Psoas muscle (tissue), 8 donors: ENCODE measurements around the gene PTPN22. TPM values are rescaled to one million over a fixed set of nuclear protein-coding genes. Genes with fewer than 3 reads are reported as not detected.

ENCODE experiments used
- ATAC-seq, 4 donors: fragments of 200-7000 bp; cut with Tn5 transposase; one replicate each; pipeline ENCODE4 v1.9.1; 2020; ENCODE audit warnings: moderate library complexity in 3 of 4, mild to moderate bottlenecking in 2 of 4
- DNase-seq, 2 donors: peaks; one replicate each; pipeline ENCODE4 v3.0.0-alpha.2; 2020
- H3K27ac ChIP-seq: fragments of 200-600 bp; one replicate; pipeline ENCODE4 v1.8.0; 2022
- H3K27me3 ChIP-seq, 3 donors: fragments of 200-600 bp in 1 of 3; one replicate each; pipeline versions ENCODE4 v1.6.1 to v1.8.0; 2013 to 2022; ENCODE audit warnings: low read length in 2 of 3, mild to moderate bottlenecking in 2 of 3, moderate library complexity in 1 of 3; ENCODE audit not compliant: insufficient read depth in 3 of 3
- H3K36me3 ChIP-seq, 2 donors: fragments of 200-600 bp in 1 of 2; one replicate each; pipeline versions ENCODE4 v1.6.1 to v1.8.0; 2013 to 2022; ENCODE audit warnings: low read depth in 1 of 2, mild to moderate bottlenecking in 1 of 2, moderate library complexity in 1 of 2; ENCODE audit not compliant: insufficient read depth in 1 of 2
- H3K4me1 ChIP-seq: fragments of 200-600 bp; one replicate; pipeline ENCODE4 v1.8.0; 2022
- H3K4me3 ChIP-seq: fragments of 200-600 bp; one replicate; pipeline ENCODE4 v1.8.0; 2022; ENCODE audit warnings: mild to moderate bottlenecking
- H3K9me3 ChIP-seq: fragments of 200-600 bp; one replicate; pipeline ENCODE4 v1.8.0; 2022
- WGBS, 3 donors: extraction: QIAGEN DNeasy Blood & Tissue Kit; methylation state at CpG; one replicate each; pipeline versions ENCODE4 v1.1.6 to v1.1.7; 2013; 5-methylcytosine and 5-hydroxymethylcytosine counted together
- intact Hi-C, 2 donors: fragments of 100-400 bp; cut with DNase I; formaldehyde crosslinking; loops; one replicate each; pipeline versions ENCODE4 v1.11.0 to v1.14.2; 2022
- polyA plus RNA-seq, 3 donors: library from polyadenylated mRNA; stranded (reverse); fragments of 200-250 nt; gene quantifications; one replicate each; pipeline ENCODE4 v1.2.3, GENCODE V29; 2013
- total RNA-seq, 4 donors: library from RNA; stranded (reverse); fragmentation: NEBNext Ultra II Directional in 2 of 4; extraction: Animal tissue kit (Norgen Biotek cat#: 25700) in 2 of 4; gene quantifications; one replicate each; pipeline versions ENCODE4 v1.2.1 to v1.2.4, GENCODE V29; 2021 to 2023
- TF ChIP-seq, protein P1 (sequence below): fragments of 200-600 bp; IDR thresholded peaks from one replicate; pipeline ENCODE4 v1.8.0; 2022; ENCODE audit warnings: antibody characterized with exemption
- donor health status: healthy with polysubstance abuse.
- donor health status: DM: no; HTN: no; CAD: no; lungs with moderate emphysema.
- donor health status: Bipolar disorder and iron deficiency.
- donor health status: healthy.
- donor health status: DM: yes; HTN: yes; CAD: no.
- donor health status: DM: no; HTN: no; CAD: no.
- donor health status: DM: no; HTN: no; CAD: no.
- donor health status: DM: yes; HTN: yes; CAD: no.

Gene PTPN22
- total and polyA plus RNA-seq, 7 donors = 0.10 to 0.71 (median 0.39) TPM

DNA sequence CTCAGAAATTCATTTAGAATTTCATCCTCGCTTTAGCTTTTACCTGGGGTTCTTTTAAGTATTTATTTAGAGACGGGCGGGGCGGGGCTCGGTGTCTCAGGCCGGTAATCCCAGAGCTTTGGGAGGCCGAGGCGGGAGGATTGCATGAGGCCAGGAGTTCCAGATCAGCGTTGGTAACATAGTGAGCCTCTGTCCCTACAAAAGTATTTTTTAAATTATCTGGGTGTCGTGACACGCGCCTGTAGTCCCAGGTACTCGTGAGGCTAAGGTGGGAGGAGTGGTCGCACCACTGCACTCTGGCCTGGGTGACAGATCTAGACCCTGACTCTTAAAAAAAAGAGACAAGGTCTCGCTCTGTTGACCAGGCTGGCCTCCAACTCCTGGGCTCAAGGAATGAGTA, 58.3 kb downstream of the PTPN22 start:
- intact Hi-C loops = loop anchor here (5.0 kb wide), 2 partner anchors 51 to 56 kb away; partner anchors contain the start of gene PHTF1 (in 1 of the 2)
- peak overlapping the region; percentile 82 for H3K4me3 ChIP-seq

DNA sequence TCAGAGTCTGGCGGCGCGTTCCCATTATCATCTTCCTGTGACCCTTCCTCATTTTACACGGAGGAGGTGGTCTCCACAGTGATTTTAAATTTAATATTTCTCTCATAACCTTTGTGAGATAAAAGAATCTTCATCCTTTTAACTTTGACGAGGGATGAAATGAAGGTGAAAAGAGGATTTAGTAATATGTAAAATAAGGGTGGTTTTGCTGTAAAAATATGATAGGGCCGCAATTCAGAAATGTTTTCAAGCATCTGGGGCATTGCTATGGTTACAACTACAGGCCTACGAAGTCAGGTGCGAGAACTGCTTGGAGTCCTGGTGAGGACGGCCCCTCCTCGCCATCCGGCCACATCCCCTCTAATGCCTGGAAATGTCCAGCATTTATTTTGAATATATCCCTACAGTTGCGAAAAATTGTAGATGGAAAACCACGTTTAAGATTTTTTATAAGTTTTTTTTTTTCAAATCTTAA, 58.8 kb downstream of the PTPN22 start:
- no peak for ATAC-seq
- no peaks in the 10 kb centered on the region for H3K27me3 ChIP-seq
- TF ChIP-seq, protein P1, sequence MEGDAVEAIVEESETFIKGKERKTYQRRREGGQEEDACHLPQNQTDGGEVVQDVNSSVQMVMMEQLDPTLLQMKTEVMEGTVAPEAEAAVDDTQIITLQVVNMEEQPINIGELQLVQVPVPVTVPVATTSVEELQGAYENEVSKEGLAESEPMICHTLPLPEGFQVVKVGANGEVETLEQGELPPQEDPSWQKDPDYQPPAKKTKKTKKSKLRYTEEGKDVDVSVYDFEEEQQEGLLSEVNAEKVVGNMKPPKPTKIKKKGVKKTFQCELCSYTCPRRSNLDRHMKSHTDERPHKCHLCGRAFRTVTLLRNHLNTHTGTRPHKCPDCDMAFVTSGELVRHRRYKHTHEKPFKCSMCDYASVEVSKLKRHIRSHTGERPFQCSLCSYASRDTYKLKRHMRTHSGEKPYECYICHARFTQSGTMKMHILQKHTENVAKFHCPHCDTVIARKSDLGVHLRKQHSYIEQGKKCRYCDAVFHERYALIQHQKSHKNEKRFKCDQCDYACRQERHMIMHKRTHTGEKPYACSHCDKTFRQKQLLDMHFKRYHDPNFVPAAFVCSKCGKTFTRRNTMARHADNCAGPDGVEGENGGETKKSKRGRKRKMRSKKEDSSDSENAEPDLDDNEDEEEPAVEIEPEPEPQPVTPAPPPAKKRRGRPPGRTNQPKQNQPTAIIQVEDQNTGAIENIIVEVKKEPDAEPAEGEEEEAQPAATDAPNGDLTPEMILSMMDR = no peak
- peak overlapping the region; percentile 96 for H3K27ac ChIP-seq
- H3K9me3 ChIP-seq = no peaks in the 10 kb centered on the region
- intact Hi-C loops = loop anchor here (1.0 to 5.0 kb wide), 3 partner anchors 50 to 117 kb away; partner anchors contain the start of genes HIPK1 (in 1 of the 2) and PHTF1 (in 1 of the 2)
- peaks cover 26% of the 10 kb centered on the region for H3K4me1 ChIP-seq
- H3K4me3 ChIP-seq = peak overlapping the region; percentile 82
- 13 to 17% (median 15%) methylated on average over 13 of the region's 13 CpGs for WGBS, 3 donors
- DNase-seq = peak in 1 of 2 donors; percentile 51
- peaks cover 0 to 3% of the 10 kb centered on the region in 2 donors for H3K36me3 ChIP-seq

More for the DNA sequence above, 58.3 kb downstream of the PTPN22 start:
- no peak for ATAC-seq
- peaks cover 0 to 3% of the 10 kb centered on the region in 2 donors for H3K36me3 ChIP-seq
- peak in 1 of 2 donors; percentile 13 for DNase-seq
- H3K27me3 ChIP-seq = no peaks in the 10 kb centered on the region
- TF ChIP-seq, protein P1 = no peak
- WGBS, 3 donors = 94 to 97% (median 96%) methylated on average over 15 of the region's 15 CpGs
- no peaks in the 10 kb centered on the region for H3K9me3 ChIP-seq
- H3K27ac ChIP-seq = no peak overlapping the region
- peaks cover 27% of the 10 kb centered on the region for H3K4me1 ChIP-seq

DNA sequence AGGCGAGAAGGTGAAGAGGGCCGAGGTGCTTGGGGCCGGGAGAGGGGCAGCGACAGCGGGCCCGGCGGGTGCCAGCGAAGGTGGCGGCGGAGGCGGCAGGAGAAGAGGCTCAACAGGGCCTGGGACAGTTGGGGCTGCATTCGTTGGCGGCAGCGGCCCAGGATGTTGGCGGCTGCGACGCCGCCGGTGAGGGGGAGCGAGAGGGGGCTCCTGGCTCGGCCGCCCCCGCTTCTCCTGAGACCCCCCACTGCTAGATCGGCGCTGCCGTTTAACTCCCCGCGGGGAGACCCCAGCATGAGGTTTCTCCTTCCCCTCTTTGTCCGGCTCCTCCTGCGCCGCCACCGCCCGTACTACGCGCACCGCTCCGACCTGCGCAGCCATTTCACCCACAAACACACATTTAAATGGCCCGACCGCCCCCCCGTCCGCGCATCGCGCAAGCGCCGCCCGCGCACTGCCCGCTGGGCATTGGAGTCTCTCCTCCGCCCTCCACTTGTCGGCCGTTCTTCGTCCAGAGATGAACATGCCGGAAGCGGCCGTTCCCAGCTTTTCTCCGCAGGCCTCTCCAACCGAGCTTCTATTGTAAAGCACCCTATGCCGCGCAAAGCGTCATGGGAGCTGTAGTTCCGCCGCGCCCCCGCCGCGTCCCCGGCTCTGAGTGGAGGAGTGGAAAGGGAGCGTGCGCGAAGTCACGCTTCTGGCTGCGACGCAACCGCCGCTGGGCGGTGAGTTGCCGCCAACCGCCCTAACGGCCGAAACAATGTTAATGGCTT, 59.4 kb downstream of the PTPN22 start, which contains the start of gene RSBN1:
TSS of gene RSBN1 (minus strand) at position 589 of the 773 bp plus-strand sequence. CDS start at position 525, 64 bp downstream.
- H3K4me3 ChIP-seq = peak within 1 kb of the TSS; percentile 82

DNA sequence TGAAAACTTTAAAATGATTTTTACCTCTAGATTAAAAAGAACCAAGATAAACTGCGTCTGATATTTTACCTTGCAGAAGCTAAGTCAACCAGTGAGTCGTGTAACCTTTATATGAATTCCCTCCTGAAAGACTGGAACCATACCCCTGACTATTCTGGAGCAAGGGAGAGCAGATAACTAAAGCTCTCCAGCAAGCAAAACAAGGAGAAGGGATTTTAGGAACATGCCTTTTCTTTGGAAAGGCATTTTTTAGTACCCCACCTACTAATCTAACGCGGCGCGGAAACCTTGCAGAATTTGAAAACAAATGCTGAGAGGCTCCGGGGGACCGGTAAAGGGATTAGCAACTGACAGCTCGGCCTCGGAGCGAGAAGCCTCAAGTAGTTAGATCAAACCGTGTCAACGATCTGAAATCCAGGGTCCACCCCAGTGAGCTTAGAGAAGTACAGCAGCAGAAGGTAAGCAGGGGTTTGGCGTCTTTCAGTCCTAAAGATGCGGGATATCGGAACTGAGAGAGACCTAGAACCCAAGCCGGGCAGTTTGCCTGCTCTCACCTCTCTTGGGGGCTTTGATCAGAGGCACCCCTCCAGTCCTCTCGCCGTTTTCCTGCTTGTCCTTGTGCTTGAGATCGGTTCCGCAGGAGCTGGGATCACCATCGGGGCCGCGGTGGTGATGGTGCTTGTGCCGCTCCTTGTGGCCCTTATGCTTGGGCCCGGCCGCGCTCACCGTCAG, 60.2 kb downstream of the PTPN22 start:
- TF ChIP-seq, protein P1 = no peak
- WGBS, 3 donors = 0 to 1% (median 0%) methylated on average over 25 to 29 of the region's 29 CpGs
- no peak for DNase-seq
- H3K27me3 ChIP-seq = no peaks in the 10 kb centered on the region
- H3K9me3 ChIP-seq = no peaks in the 10 kb centered on the region
- peak in 1 of 4 donors; percentile 64 for ATAC-seq
- H3K4me1 ChIP-seq = peaks cover 26% of the 10 kb centered on the region
- H3K36me3 ChIP-seq = peaks cover 0 to 3% of the 10 kb centered on the region in 2 donors
- H3K4me3 ChIP-seq = peak overlapping the region; percentile 82
- intact Hi-C loops = loop anchor here (5.0 kb wide), 2 partner anchors 49 to 54 kb away; partner anchors contain the start of gene PHTF1 (in 1 of the 2)
- peak overlapping the region; percentile 96 for H3K27ac ChIP-seq

More for the DNA sequence above, 59.4 kb downstream of the PTPN22 start, which contains the start of gene RSBN1:
- Histone ChIP-seq H3K27me3 (no peaks in the 10 kb centered on the region), H3K9me3 (no peaks in the 10 kb centered on the region), H3K27ac (peak within 1 kb of the TSS; percentile 96), H3K4me1 (peaks cover 26% of the 10 kb centered on the region), H3K36me3 (peaks cover 0 to 3% of the 10 kb centered on the region in 2 donors)
- ATAC-seq = peak; percentile 94 to 98 (median 96)
- intact Hi-C loops = loop anchor here (1.0 to 5.0 kb wide), 3 partner anchors 50 to 117 kb away; partner anchors contain the start of genes HIPK1 (in 1 of the 2) and PHTF1 (in 1 of the 2)
- DNase-seq = peak; percentile 99
- TF ChIP-seq, protein P1 = no peak
- WGBS, 3 donors = 0 to 1% (median 0%) methylated on average over 60 to 82 of the region's 82 CpGs
